Endothelial cell of umbilical vein (primary cell): ENCODE data around the gene PRAC2. TPM values are rescaled to one million over a fixed set of nuclear protein-coding genes. Genes with fewer than 3 reads are reported as not detected.

Source experiments
- BruUV-seq: library from RNA; stranded (reverse); fragments of 400-500 nt; replicated peaks from 2 replicates; lab custom pipeline; 2021; lab: Mats Ljungman, UMichigan
- CTCF ChIA-PET: fragments of 300-600, 350-600 bp; sonication (Branson Sonifier 250); formaldehyde crosslinking; loops from one replicate; lab custom pipeline; 2021; ENCODE audit warnings: antibody characterized with exemption, inconsistent platforms; lab: Charles Lee
- POLR2A ChIA-PET: fragments of 300-600, 350-600 bp; sonication (Branson Sonifier 250); formaldehyde crosslinking; loops from one replicate; lab custom pipeline; 2021; ENCODE audit warnings: antibody characterized with exemption, inconsistent platforms; lab: Charles Lee
- DNase-seq: peaks from one replicate; pipeline ENCODE4 v3.0.0-alpha.2; 2011; ENCODE audit warnings: low read depth, low spot score
- FAIRE-seq: peaks from 2 replicates; lab custom pipeline; 2011; peaks lifted over from hg19 to GRCh38; lab: Jason Lieb, UNC
- H2AFZ ChIP-seq: 2 replicates; pipeline ENCODE4 v1.6.0; 2012; ENCODE audit warnings: low read depth, low read length, control low read depth, inconsistent platforms
- H3K27ac ChIP-seq: 2 replicates; pipeline ENCODE4 v1.5.1; 2011; ENCODE audit warnings: low read depth, mild to moderate bottlenecking, control low read depth, low read length, moderate library complexity; ENCODE audit not compliant: insufficient read depth
- H3K27me3 ChIP-seq, 2 experiments: 2 replicates each; pipeline versions ENCODE4 v1.6.0 to v1.6.1; 2011; ENCODE audit warnings: low read length in 2 of 2, mixed read lengths in 1 of 2; ENCODE audit not compliant: control insufficient read depth in 2 of 2, insufficient read depth in 2 of 2
- H3K36me3 ChIP-seq, 2 experiments: 2 replicates in 1 of 2; 3 replicates in 1 of 2; pipeline ENCODE4 v1.5.1; 2011; ENCODE audit warnings: low read length in 2 of 2, mild to moderate bottlenecking in 1 of 2, moderate library complexity in 1 of 2; ENCODE audit not compliant: control insufficient read depth in 2 of 2, insufficient read depth in 2 of 2; ENCODE audit errors: extremely low read depth in 1 of 2
- H3K4me1 ChIP-seq: 3 replicates; pipeline ENCODE4 v1.5.1; 2011; ENCODE audit warnings: mild to moderate bottlenecking, low read length; ENCODE audit not compliant: control insufficient read depth, insufficient read depth; ENCODE audit errors: extremely low read depth
- H3K4me2 ChIP-seq: 2 replicates; pipeline ENCODE4 v1.6.1; 2011; ENCODE audit warnings: low read length, control low read depth, mixed read lengths; ENCODE audit not compliant: insufficient read depth
- H3K4me3 ChIP-seq, 3 experiments: fragments of 200-600 bp in 1 of 3; sonication (generic), shearing (Covaris generic) in 1 of 3; replicated peaks in 1 of 3; 2 replicates each; pipeline ENCODE4 v1.5.1; 2011 to 2016; ENCODE audit warnings: control low read depth in 3 of 3, low read length in 3 of 3, mild to moderate bottlenecking in 2 of 3, inconsistent platforms in 1 of 3, low read depth in 1 of 3, moderate library complexity in 1 of 3; ENCODE audit not compliant: insufficient read depth in 1 of 3
- H3K79me2 ChIP-seq: 2 replicates; pipeline ENCODE4 v1.6.0; 2012; ENCODE audit warnings: low read length, inconsistent platforms; ENCODE audit not compliant: control insufficient read depth, insufficient read depth
- H3K9ac ChIP-seq: replicated peaks from 2 replicates; pipeline ENCODE3; 2011; ENCODE audit warnings: low read length, control low read depth; ENCODE audit not compliant: insufficient read depth; ENCODE audit errors: extremely low read depth
- H3K9me1 ChIP-seq: replicated peaks from 3 replicates; pipeline ENCODE4 v1.6.0; 2011; ENCODE audit warnings: mild to moderate bottlenecking, low read length; ENCODE audit not compliant: control insufficient read depth, insufficient read depth; ENCODE audit errors: extremely low read depth
- H3K9me3 ChIP-seq: replicated peaks from 2 replicates; pipeline ENCODE4 v1.5.1; 2012; ENCODE audit warnings: low read length, inconsistent platforms; ENCODE audit not compliant: control insufficient read depth, insufficient read depth
- H4K20me1 ChIP-seq: replicated peaks from 2 replicates; pipeline ENCODE3; 2011; ENCODE audit warnings: mild to moderate bottlenecking, low read length; ENCODE audit not compliant: control insufficient read depth, insufficient read depth; ENCODE audit errors: extremely low read depth
- CTCF ChIP-seq, 2 donors: IDR thresholded peaks; 1 replicate in 1 of 2; 2 replicates in 1 of 2; pipeline ENCODE4 v1.5.1; 2011; ENCODE audit warnings: low read length in 2 of 2, mild to moderate bottlenecking in 2 of 2, moderate library complexity in 2 of 2, control low read depth in 1 of 2, inconsistent platforms in 1 of 2, low read depth in 1 of 2; ENCODE audit not compliant: insufficient read depth in 1 of 2; ENCODE audit errors: extremely low read depth in 1 of 2
- EZH2 ChIP-seq: IDR thresholded peaks from 2 replicates; pipeline ENCODE4 v1.6.1; 2012; ENCODE audit warnings: borderline replicate concordance, low read depth, mild to moderate bottlenecking, moderate library complexity, low read length, inconsistent platforms; ENCODE audit not compliant: severe bottlenecking
- FOS ChIP-seq: IDR thresholded peaks from 2 replicates; pipeline ENCODE4 v1.6.1; 2011; ENCODE audit warnings: mild to moderate bottlenecking, low read length, moderate library complexity, borderline replicate concordance; ENCODE audit not compliant: insufficient read depth
- GATA2 ChIP-seq: IDR thresholded peaks from 2 replicates; pipeline ENCODE4 v1.7.0; 2011; ENCODE audit warnings: low read depth, mild to moderate bottlenecking, moderate library complexity, mixed read lengths, low read length; ENCODE audit not compliant: insufficient read length, insufficient read depth
- JUN ChIP-seq: IDR thresholded peaks from 2 replicates; pipeline ENCODE4 v1.6.1; 2011; ENCODE audit warnings: borderline replicate concordance, low read depth; ENCODE audit not compliant: insufficient read length, insufficient read depth
- MAX ChIP-seq: IDR thresholded peaks from 2 replicates; pipeline ENCODE4 v1.6.1; 2011; ENCODE audit not compliant: insufficient read depth, insufficient read length
- MYC ChIP-seq: IDR thresholded peaks from one replicate; pipeline ENCODE4 v1.6.1; 2011; ENCODE audit warnings: mild to moderate bottlenecking, low read depth, low read length
- POLR2A ChIP-seq: IDR thresholded peaks from 2 replicates; pipeline ENCODE4 v1.6.1; 2012; ENCODE audit warnings: low read depth, mild to moderate bottlenecking, control low read depth, low read length
- POLR2AphosphoS5 ChIP-seq: IDR thresholded peaks from 2 replicates; pipeline ENCODE4 v1.6.1; 2012; ENCODE audit warnings: low read depth, mild to moderate bottlenecking, control low read depth, low read length, moderate library complexity; ENCODE audit not compliant: insufficient read depth
- dilution Hi-C: fragments of 300-500 bp; cut with MboI; formaldehyde crosslinking; loops from one replicate; pipeline ENCODE4 v1.15.0; 2019; ENCODE audit warnings: low sequenced_read_pairs; ENCODE audit not compliant: extremely low pct_ligation_motif_present
- intact Hi-C: fragments of 100-400 bp; cut with micrococcal nuclease; formaldehyde crosslinking; loops from one replicate; pipeline ENCODE4 v1.10.0; 2022
- polyA plus RNA-seq, 4 experiments: library from polyadenylated mRNA; depleted of rRNA in 3 of 4; stranded (reverse) in 3 of 4; unstranded in 1 of 4; fragments of >200 nt; gene quantifications; 2 replicates each; pipeline versions ENCODE4 v1.2.1 to v1.2.3, GENCODE V29; 2011 to 2012; ENCODE audit warnings: missing spikeins in 1 of 4
- total RNA-seq: library from RNA; stranded (reverse); gene quantifications from 2 replicates; pipeline ENCODE4 v1.2.3, GENCODE V29; 2021

PRAC2 gene
- total and polyA plus RNA-seq, 2 donors (not counting 3 experiments of a cell fraction or from before 2014, with no cell fraction given) = not detected

GRCh38 chr17:48676963-48677558, 45.9 kb upstream of the PRAC2 start:
- TF ChIP-seq POLR2A (no peak), MYC (no peak), CTCF (IDR thresholded peaks at IDR 0.05; ENCODE audit: extremely low read depth in 1 of 2, insufficient read depth in 1 of 2, low read depth in 1 of 2, low read length in 2 of 2) (no peak), MAX (no peak), EZH2 (no peak), JUN (no peak), GATA2 (no peak), POLR2AphosphoS5 (no peak), FOS (no peak)
- Histone ChIP-seq H3K4me2 (no peak overlapping the region), H3K4me3 (no peak overlapping the region), H3K4me1 (no peaks in the 10 kb centered on the region), H2AFZ (no peak overlapping the region), H3K9me1 (no peaks in the 10 kb centered on the region), H3K27ac (no peak overlapping the region), H3K36me3 (no peaks in the 10 kb centered on the region), H3K27me3 (peaks cover 13 to 21% of the 10 kb centered on the region in 2 experiments), H4K20me1 (no peaks in the 10 kb centered on the region), H3K9ac (no peak overlapping the region), H3K9me3 (no peaks in the 10 kb centered on the region), H3K79me2 (no peaks in the 10 kb centered on the region)
- ChIA-PET POLR2A (no interaction called here), CTCF (interaction anchor here (1.0 to 9.4 kb wide), 9 partner anchors 8 to 356 kb away, joined by 4 to 220 read pairs (median 6); no protein-coding TSS in a partner anchor)
- intact Hi-C loops (no loop called here), dilution Hi-C loops (no loop called here)
- no TSS peak for BruUV-seq
- DNase-seq (no peak), FAIRE-seq (no peak)
